NCI-H1048 (cell line): ENCODE data around the gene PROSER2.

Source experiments
- DNase-seq: peaks from one replicate; lab custom pipeline; 2025; lab: John Stamatoyannopoulos, UW

PROSER2 gene

GRCh38 chr10:11804336-11804735 lies 18.8 kb upstream of the PROSER2 start:
- DNase-seq: no peak

- no peak for DNase-seq
Measured at GRCh38 chr10:11805792-11806191, 17.4 kb upstream of the PROSER2 start.

- DNase-seq: no peak
Measured at GRCh38 chr10:11806706-11807105, 16.4 kb upstream of the PROSER2 start.

GRCh38 chr10:11808808-11809207 lies 14.3 kb upstream of the PROSER2 start:
- DNase-seq: no peak

- no peak for DNase-seq
Measured at GRCh38 chr10:11810313-11810766, 12.8 kb upstream of the PROSER2 start.

GRCh38 chr10:11810973-11811372 lies 12.2 kb upstream of the PROSER2 start:
- no peak for DNase-seq

- no peak for DNase-seq
Measured at GRCh38 chr10:11813177-11813576, 10.0 kb upstream of the PROSER2 start.

- no peak for DNase-seq
Measured at GRCh38 chr10:11813855-11814567, 9.1 kb upstream of the PROSER2 start.

- DNase-seq: no peak
Measured at GRCh38 chr10:11819027-11819426, 4.1 kb upstream of the PROSER2 start.

GRCh38 chr10:11822026-11822756 lies 965 bp upstream of the PROSER2 start:
- DNase-seq: no peak

- no peak for DNase-seq
Measured at GRCh38 chr10:11822809-11823121, 391 bp upstream of the PROSER2 start.

GRCh38 chr10:11823989-11824346 lies 812 bp downstream of the PROSER2 start:
- DNase-seq: no peak

GRCh38 chr10:11824376-11824775 lies 1.2 kb downstream of the PROSER2 start:
- no peak for DNase-seq

GRCh38 chr10:11824825-11825224 lies 1.7 kb downstream of the PROSER2 start:
- DNase-seq: no peak

- no peak for DNase-seq
Measured at GRCh38 chr10:11825796-11826414, 2.7 kb downstream of the PROSER2 start.

GRCh38 chr10:11827006-11827405 lies 3.9 kb downstream of the PROSER2 start:
- DNase-seq: no peak

- DNase-seq: no peak
Measured at GRCh38 chr10:11827414-11827813, 4.3 kb downstream of the PROSER2 start.

GRCh38 chr10:11828682-11829284 lies 5.6 kb downstream of the PROSER2 start:
- DNase-seq: no peak

- no peak for DNase-seq
Measured at GRCh38 chr10:11830836-11831519, 7.8 kb downstream of the PROSER2 start.

GRCh38 chr10:11831520-11831951 lies 8.4 kb downstream of the PROSER2 start:
- no peak for DNase-seq

- no peak for DNase-seq
Measured at GRCh38 chr10:11832042-11832441, 8.9 kb downstream of the PROSER2 start.

GRCh38 chr10:11835061-11835460 lies 11.9 kb downstream of the PROSER2 start:
- no peak for DNase-seq
